Fibroblast of lung (primary cell): ENCODE data around the gene PNPO.

Experiments
- CTCF ChIP-seq, 2 donors: IDR thresholded peaks in 1 of 2; conservative IDR thresholded peaks in 1 of 2; 1 replicate in 1 of 2; 2 replicates in 1 of 2; pipeline ENCODE4 v1.5.1; 2011 to 2012; ENCODE audit warnings: low read length in 2 of 2, control low read depth in 1 of 2, inconsistent platforms in 1 of 2, low read depth in 1 of 2, mild to moderate bottlenecking in 1 of 2
- EZH2 ChIP-seq: IDR thresholded peaks from 2 replicates; pipeline ENCODE4 v1.5.1; 2012; ENCODE audit warnings: low read length, control low read depth, mild to moderate bottlenecking; ENCODE audit errors: missing control alignments

GRCh38 chr17:47945529-47946508, 4.4 kb downstream of the PNPO start:
- no peak for TF ChIP-seq CTCF (conservative IDR thresholded peaks at IDR 0.05 in 1 of 2, IDR thresholded peaks at IDR 0.05 in 1 of 2; ENCODE audit: low read depth in 1 of 2, low read length in 2 of 2)
- no peak for TF ChIP-seq EZH2
